Embryonic facial prominence (tissue), 1 donor: ENCODE results near the gene SLC44A1.

ENCODE experiments used
- DNase-seq: peaks from one replicate; pipeline ENCODE4 v3.0.0-alpha.2; 2016; ENCODE audit errors: extremely low spot score

SLC44A1 gene

DNA sequence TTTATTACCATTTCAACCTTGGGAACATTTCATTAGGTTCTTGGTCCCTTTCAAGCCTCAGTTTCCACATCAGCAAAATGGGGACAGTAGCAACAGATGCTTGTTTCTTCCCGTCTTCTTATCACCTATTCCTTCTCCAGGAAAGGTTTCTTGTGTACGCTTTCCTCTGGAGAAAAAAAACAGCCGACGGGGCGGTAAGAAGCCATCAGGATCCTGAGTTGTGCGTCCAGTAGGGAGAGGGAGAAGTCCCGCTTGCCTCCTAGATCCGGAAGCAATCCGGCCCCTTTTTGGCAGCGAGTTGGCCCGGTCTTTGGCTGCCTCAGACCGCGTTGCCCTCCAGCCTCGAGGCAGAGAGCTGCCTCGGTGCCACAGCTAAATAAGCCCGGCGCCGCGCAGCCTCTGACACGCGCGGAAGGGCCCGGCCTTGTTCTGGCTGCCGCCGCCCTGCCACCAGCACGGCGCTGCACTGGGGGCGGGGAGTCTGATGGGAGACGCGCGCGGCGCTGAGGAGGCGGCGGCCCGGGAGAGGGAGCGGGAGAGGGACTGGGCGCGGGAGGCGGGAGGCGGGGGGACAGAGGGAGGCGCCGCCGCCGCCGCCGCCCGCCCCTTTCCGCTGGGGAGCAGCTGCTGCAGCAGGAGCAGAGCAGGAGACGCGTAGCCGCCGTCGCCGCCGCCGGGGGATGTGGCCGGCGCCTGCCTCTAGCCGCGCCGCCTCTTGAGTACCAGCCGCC, at the start of gene SLC44A1:
Gene SLC44A1, plus strand, starts transcription at position 649 of the 731 bp plus-strand sequence. CDS start 218 bp downstream, outside the sequence.
- peak; percentile 88 for DNase-seq

DNA sequence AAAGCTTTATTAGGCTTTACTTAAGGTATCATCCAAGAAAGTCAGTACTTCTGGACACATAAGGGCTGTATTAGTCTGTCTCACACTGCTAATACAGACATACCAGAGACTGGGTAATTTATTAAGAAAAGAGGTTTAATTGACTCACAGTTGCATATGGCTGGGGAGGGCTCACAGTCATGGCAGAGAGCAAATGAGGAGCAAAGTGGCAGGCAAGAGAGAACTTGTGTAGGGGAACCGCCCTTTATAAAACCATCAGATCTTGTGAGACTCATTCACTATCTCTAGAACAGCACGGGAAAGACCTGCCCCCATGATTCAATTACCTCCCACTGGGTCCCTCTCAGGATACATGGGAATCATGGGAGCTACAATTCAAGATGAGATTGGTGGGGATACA, 49.2 kb upstream of the SLC44A1 start:
- DNase-seq, result no peak

DNA sequence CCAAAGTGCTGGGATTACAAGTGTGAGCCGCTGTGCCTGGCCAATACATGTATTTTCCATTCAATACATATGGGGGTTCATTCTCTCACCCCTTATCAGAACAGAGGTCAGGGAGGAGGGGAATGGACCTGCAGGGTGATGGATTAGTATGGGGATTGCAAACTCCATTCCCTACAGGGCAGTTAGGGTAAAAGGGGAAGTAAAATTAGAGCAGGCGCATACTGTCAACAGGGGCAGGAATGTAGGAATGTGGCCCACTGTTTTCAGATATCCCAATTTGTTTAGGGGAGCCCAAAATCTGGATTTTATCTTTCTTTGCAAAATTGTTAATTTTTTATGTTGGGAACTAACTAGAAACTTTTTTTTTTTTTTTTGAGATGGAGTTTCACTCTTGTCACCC, 46.4 kb upstream of the SLC44A1 start:
- DNase-seq, result no peak

DNA sequence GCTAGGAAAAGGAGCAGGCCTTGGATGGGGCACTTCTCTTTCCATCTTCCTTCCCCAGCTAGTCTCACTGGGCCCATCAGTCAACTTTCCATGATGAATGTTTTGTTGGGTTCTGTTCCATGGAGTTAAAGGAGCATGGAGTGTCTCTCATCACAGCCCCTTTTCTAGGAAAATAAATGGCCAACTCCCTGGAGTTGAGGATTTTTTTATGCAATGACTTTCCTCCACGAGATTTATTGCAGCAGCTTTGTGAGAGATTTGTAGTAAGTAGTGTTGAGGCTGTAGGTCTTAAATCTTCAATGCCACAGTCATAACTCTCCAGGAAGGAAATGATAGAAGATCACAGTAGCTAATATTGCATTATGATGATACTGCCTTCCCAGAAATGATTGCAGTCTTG, 45.6 kb upstream of the SLC44A1 start:
- DNase-seq, result no peak

DNA sequence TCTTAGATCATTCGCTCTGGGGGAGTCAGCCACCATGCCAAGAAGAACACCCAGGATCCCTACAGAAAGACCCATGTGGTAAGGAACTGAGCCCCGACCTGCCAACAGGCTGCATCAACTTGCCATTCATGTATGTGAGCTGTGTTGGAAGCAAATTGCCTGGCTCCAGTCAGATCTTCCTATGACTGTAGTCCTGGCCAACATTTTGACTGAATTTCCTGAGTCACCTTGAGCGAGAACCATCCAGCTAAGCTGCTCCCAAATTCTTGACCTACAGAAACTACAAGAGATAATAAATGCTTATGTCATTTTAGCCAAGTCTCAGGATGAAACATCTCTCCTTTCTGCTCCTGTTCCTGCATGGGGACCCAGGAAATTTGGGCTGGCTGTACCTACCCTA, 40.0 kb upstream of the SLC44A1 start:
- DNase-seq, result no peak

DNA sequence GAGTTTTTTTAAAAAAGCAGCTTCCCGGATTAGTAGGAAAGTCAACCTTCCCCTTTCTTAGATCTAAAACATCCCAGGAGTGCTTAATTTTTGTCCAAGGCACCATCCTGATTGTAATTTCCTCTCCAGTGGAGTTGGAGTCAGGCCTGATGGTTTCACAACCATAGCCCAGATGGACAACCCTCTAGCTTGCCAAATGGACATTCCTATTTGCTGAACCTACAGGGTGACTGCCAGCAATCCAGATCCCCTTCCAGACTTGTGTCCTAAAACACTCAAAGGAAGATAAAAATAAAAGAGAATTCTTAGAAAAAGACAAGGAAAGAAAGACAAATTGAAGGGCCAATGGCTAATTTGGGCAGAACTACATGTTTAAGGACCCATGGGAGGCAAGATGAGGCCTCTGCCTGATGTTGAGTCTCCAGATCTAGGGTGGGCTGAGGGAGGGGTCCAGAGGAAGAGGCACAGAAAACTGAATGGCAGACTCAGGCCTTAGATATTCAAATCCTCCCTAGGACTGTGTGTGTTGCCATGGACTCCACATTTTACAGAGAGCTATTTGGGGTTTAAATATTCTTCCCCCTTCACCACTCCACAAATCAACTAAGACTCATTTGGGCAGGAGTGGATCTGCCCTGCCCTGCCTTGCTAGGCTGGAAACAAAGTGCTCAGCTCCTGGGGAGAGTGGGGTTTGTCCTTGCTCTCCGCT, 38.5 kb upstream of the SLC44A1 start:
- DNase-seq, result no peak

DNA sequence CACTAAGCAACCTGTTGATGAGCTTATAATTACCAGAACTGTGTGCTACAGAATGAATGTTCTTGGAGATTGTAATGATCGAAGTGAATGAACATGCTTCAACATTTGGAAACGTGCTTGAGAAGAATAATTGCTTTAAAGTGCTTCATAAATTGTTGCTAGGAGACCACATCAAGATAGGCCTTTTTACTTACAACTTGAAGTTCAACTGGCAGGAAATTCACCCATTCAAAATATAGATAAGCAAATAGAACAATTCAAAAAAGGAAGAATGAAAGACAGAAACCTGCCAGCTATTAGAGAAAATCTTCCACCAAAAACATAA, 38.0 kb upstream of the SLC44A1 start:
- no peak for DNase-seq

DNA sequence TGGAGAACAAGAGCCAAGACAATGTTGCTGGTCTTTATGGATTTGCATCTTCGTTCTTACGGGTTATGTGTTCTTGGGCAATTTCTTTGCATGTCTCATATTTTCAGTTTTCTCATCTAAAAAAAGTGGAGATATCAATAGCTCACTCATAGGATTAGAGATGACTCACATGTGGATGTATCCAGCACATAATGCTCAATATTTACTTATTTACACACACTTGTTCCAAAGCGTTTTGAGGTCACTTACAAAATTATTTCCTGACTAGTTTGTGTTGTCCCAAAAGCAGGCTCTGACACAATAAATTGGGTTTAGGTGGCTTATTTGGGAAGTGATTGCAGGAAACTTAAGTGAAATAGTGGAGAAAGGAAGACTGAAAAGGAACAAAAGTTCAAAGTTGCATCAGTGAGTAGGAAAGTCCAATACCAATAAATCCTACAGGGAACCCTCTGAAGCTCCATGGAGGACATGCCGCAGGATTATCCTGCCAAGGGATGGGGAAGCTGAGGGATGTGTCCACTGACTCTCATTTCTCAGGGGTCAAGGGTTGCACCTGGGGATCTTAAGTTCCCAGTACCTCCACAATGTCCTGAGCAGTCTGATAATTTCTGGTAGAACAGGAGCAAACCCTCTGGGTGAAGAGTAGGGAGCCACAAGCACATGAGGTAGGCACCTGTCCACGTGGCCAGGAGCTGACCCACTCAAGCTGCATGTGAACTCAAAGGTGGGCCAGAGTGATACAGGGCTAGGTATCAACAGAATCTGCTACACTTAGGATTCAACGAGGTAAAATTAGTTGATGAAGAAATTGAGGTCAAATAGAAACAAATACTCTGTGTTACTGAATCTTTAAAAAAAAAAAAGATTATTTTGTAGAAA, 37.4 kb upstream of the SLC44A1 start:
- no peak for DNase-seq

DNA sequence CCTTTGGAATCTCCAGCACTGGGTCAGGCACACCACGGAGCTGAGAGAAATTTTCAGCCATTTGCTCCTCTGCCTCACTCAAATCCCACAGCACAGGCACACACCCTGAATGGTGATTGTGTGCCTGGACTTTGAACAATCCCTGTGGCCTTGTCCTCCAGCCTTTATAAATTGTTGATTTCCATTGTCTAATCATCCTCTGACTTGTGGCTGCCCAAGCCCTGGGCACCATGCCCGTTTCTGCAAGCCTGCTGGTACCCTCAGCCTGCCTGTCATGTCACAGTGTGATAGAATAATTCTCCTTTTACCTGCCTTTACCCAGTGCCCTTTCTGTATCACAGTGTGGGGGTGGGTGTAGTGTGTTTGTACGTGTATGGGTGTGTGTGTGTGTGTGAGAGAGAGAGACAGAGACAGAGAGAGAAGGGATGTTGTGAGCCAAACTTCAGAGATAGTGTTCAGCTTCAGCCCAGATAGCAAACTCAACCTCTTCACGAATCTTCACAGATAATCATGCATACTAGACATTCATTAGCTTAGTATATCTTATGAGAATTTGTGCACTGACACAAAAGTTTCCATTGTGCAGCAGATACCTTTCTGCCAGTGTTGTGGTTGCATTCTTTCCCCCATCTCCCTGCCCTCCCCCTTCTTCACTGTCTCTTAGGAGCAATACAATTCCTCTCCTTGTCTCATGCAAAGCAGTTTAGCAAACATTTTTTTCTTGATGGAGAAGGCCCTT, 27.8 kb upstream of the SLC44A1 start:
- no peak for DNase-seq

DNA sequence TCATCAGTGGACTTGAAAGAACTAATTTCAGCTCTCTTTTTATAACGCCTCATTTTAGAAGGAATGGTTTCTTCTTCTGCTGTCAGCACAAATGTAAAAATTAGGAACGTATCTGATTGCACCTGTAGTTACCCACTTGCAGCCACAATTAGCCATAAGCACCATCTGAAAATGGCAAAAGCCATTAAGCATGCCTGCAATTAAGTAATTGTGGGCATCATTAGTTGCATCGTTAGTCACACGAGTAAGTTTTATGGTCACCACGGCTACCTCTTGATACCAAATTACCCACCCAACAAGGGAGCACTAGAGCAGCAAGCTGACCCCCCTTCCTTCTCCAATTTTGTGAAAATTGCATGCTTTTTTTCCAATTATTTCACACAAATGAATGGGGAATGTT, 25.8 kb upstream of the SLC44A1 start:
- no peak for DNase-seq

DNA sequence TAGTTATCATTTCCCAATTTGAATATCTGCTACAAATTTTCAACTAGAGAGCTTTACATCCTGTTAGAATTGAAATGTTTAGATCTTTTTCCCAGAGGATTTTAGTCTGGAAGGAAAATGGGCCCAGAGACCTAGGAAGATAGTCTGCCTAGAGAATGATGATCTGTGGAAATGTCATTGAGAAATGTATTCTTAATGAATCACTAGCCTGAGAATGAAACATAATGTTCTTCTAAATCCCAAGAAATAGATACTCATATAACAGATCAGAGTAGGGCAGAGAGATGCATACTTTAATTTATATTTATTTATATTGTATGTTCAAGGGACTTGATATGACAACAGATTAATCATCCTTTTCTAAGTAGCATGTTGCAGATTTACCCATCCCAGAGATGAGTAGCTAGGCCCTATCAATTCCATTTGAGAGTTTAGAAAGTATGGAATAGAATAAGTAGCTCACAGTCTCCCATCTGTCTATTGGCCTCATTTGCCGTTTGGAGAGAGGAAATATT, 25.1 kb upstream of the SLC44A1 start:
- no peak for DNase-seq

DNA sequence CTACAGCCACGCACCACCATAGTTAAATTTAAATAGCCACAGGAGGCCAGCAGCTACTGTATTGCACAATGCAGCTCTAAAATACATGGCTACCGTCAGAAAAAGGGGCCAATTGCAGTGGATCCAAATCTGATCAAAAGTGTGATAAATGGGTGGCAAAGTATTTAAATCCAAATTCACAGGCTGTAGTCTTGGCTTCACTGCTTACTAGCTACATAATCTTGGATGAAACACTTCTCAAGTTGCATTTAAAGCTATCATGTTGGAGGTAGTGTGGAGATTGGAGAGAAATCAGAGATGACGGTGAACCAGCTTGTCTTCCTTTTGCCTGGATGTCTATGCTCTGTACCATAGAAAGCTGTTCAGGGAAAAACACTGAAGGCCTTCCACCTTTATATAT, 24.0 kb upstream of the SLC44A1 start:
- DNase-seq, result no peak

DNA sequence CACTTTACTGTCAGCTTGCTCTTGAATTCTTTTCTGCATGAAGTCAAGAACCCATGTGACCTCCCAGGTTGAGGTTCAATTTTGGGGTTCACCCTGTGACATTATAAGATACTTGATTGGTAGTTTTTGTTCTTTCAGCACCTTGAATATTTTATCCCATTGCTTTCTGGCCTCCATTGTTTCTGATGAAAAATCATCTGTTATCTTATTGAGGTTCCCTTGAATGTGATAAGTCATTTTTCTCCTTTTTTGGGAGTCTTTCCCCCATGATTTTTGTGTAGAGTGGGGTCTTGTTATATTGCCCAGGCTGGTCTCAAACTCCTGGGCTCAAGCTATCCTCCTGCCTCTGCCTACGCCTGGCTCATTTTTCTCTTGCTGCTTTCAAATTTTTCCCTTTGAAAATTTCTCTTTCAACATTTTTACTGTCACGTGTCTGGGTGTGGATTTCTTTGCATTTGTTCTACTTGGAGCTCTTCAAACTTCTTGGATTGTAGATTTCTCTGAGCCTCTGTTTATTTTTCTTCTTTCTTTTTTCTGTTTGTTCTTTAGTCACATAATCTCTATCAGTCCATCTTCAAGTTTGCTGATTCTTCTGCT, 20.8 kb upstream of the SLC44A1 start:
- DNase-seq, result no peak

DNA sequence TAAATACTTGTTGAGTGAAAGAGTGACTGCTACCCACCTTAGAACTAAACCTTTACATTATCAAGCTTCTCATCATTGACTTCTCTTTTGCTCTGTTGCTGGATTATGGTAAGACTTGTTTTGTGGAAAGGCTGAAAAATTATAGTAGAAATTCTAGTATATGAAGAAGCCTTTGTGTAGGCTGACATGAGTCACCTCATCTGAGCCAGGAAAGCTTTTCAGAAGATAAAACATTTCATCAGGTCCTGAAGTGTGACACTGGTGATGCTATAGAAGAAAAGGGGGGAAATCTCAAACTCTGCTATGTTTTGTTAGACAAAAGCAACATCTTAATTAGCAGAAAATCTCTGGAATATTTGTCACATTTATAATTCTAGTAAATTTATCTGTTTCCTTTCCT, 18.4 kb upstream of the SLC44A1 start:
- no peak for DNase-seq

DNA sequence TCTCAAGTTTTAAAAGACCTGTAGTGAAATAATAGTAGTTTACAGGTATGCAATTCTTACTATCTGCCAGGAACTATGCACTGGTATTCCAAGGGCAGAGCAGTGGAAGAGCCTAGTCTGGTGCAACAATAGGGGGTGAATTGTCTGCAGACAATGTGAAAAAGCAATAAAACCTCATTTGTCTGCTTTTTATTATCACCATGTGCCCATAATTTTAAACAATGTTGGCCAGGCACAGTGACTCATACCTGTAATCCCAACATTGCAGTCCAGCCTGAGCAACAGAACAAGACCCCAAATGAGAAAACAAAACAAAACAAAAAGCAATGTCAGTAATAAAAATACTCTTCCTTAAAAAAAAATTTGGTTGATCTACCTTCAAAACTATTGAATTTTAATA, 12.2 kb upstream of the SLC44A1 start:
- DNase-seq, result no peak

DNA sequence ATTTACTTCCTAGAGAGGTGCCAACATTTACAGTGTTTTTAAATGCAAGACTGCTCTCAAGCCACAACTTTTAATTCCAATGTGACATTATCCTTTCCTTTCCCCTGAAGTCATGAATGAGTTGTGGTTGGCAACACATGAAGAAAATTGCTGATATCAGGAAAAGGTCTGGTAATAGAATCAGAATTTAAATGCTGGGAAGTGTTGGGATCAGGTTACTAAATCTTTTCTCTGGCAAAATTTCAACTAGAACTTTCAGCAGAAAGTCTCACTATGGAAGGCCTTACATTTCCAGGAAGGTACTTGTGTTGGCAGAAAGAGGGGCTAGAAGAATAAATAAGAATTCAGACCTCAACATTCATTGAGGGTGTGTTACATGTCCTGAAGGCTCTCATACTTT, 10.6 kb upstream of the SLC44A1 start:
- no peak for DNase-seq

DNA sequence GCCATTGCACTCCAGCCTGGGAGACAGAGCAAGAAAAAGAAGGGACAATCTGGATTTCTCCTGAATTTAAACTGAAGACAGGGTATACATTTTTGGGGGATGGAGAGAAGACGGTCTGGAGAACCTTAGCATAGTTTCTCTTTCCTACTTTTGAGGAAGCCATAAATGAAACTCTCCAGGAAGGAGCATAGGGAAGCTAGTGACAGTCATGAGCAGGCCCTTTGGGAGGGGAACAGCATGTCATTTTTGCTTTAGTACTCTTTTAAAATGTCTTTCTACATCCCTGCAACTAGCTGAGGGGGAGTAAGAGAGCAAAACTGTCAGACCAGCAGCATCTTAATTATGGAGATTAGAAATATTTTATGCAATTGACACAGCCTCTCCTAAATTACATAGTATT, 8.2 kb upstream of the SLC44A1 start:
- no peak for DNase-seq

DNA sequence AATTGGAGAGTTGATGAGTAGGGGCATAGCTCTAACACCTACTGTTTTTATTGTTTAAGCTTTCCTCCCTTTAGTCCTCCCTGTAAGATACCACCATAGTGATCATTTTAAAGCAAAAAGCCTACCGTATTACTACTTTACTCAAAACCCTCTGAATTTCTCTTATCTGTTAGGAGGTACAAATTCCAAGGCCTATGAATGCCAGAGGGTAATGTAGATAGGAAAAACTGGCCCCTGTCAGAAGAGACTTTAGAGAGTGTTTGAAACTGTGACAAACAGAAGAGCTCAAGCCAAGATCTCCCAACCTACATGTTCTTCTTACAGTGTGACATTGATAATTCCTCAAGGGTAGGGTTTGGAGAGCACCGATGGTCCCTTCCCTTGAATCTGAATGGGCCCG, 7.2 kb upstream of the SLC44A1 start:
- DNase-seq, result no peak

DNA sequence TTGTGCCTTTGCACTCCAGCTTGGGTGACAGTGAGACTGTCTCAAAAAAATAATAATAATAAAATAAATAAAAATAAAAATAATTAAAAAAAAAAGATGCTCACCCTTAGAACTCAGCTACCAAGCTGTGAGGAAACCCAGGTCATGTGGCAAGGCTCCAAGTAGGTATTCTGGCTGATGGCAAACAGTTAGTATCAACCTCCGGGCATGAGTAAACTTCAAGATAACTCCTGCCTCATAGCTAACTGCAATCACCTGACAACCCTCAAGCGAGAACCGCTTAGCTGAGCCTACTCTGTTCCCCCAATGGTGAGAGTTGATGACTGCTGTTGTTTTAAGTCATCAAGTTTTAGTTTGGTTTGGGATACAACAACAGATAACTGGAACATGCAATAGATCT, 6.1 kb upstream of the SLC44A1 start:
- DNase-seq, result no peak

DNA sequence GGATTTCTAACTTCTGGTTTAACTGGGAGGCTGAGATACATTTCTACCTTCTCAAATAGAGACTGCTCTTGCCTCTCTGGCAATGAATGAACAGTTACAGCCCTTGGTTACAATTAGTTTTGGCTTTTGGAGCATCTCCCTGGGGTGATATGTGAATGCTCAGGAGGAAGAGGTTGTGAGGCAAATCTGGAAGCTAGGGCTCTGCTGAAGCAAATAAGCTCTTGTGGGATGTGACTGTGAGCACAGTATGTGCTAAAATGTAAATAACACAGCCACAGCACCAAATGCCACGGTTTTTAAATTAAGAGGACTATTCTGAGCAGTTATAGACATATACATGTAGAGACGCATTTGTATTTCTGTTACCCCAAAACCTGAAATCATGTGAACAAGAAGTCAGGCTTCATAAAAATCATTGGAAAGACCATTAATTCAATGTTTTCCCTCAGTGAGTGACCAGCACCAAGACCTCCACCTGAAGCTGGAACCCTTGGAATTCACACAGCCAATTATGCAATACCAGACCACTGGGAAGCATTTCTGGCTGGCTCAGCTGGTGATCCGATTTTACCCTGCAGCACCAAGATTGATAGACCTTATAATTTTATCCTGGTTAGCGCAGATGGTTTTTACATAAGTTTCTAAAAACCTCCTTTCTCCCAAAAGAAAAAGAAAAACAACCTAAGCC, 3.0 kb upstream of the SLC44A1 start:
- no peak for DNase-seq

DNA sequence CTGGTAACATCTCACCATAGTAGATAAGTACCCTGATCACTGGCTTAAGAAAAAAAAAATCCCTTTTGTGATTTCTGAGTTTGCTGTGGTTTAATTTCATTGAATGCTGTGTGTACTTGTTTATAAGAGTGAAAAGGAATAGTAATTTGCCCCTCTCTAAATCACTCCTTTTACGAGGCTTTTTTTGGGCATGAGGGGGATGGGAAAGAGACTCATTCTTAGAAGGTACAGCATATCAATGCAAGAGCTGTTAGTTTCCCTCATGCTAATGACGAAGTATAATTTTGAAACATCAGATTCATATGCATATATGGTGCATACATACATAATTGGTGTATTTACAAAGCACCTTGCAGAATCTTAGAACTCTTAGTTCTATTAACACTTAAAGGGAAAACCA, 2.4 kb upstream of the SLC44A1 start:
- DNase-seq, result no peak
